C4-2B (cell line): ENCODE measurements around the gene ABHD3.
"Not testable (repeated sequence)": the region's sequence is repeated elsewhere in the genome, so short reads cannot be mapped to it uniquely, and the experiment has no call there.

ENCODE experiments used
- H3K27ac ChIP-seq: fragments of 450-650 bp; 2 replicates; pipeline ENCODE4 v1.5.1; 2017
- CTCF ChIP-seq: fragments of 450-650 bp; conservative IDR thresholded peaks from 2 replicates; pipeline ENCODE4 v1.5.1; 2017; ENCODE audit warnings: mild to moderate bottlenecking
- ZFX ChIP-seq: fragments of 450-650 bp; IDR thresholded peaks from 2 replicates; pipeline ENCODE4 v1.6.1; 2017

ABHD3 gene

GRCh38 chr18:21741562-21742314 lies 37.2 kb upstream of the ABHD3 start:
- H3K27ac ChIP-seq, result peak overlapping the region; percentile 92
- TF ChIP-seq CTCF (0 out of 2 replicates have a peak, but pooled peaks have one; percentile 9), ZFX (no peak)

DNA sequence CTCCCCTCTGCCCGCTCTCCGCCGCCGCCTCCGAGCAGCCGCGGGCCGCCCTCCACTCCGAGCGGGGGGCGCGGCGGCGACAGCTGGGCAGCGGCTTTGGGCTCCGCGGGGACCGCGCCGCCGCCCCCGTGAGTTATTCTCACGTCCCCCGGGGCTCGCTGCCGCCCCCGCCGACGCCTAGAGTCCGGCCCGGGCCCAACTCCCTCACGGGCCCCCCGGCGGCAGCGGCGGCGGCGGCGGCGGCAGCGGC lies 36.7 kb upstream of the ABHD3 start:
- TF ChIP-seq ZFX (peak; percentile 63), CTCF (no peak)
- peak overlapping the region; percentile 92 for H3K27ac ChIP-seq

DNA sequence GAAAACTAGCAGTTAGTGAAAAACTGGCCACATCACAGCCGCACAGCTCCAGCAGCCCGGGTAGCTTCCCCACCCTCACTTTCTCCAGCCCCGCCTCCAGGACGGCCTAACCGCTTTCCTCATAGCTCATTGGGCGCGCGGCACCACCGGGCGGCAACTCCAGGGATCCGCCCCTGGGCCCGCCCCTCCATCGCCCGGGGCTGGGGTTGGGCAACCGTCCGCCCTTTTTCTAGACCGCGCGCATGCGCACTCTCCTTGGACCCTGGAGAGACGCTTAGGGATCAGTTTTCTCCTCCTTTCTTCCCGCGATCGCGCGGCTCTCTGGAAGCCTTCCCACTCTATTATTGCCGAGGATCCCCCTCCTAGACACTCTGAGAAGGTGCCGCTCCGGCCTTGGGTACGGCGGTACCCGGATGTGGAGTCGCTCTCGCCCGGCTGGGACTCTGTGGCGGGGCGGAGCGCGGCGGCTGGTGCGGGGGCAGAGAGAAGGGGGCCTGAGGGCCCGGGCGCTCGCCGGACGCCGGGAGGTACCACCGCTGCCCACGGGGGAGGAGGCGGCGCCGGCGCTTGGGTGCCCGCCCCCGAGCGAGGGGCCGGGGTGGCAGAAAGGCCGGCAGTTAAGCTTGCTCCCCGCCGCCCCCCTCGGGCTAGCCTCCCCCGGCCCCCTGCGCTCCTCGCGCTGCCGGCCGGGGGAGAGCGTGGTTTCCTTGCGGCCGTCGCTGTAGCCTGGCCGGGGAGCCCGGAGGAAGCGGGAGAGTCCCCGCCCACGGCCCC lies 36.2 kb upstream of the ABHD3 start, which contains the start of gene MIB1:
Gene MIB1 (plus strand): TSS at position 255 of the 774 bp plus-strand sequence. CDS start 792 bp downstream, outside the sequence.
- peak within 1 kb of the TSS; percentile 92 for H3K27ac ChIP-seq
- peak; percentile 71 for TF ChIP-seq ZFX
- no peak for TF ChIP-seq CTCF

DNA sequence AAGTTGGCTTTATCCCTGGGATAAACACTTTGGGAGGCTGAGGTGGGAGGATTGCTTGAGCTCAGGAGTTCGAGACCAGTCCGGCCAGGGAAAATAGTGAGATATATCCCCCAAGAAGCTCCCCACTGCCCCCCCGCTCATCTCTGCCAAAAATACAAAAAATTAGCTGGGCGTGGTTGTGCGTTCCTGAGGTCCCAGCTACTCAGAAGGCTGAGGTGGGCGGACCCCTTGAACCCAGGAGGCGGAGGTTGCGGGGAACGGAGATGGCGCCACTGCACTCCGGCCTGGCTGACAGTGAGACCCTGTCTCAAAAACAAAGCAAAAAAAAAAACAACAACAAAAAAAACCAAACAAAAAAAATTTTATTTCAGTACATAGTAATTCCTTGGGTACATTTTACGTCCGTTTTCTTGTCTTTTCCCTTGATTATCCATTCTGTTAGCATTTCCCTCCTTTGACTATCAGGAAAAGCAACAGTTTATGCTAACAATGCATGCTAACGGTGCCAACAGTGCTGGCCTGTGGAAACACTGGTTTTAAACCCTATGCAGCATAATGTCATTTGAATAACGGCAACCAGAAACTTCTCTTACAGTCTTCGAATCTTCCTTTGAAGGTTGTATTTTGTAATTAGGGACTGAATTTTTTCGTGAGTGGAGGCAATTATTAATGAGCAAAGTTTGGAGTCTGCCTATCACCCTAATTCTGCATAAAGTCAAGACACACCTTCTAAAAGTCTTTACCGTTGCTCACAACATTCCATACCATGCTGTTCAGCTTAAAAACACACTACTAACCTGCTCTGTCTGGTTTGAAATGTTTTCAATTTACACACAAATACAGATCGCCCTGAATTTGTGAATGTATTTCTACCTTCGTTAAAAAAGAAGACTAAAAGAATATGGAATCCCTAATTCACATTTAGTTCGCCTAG lies 35.3 kb upstream of the ABHD3 start:
- H3K27ac ChIP-seq, result peak overlapping the region; percentile 92
- TF ChIP-seq CTCF (no peak), ZFX (no peak)

- not testable (repeated sequence) for H3K27ac ChIP-seq
Measured at GRCh38 chr18:21736926-21737325, 32.4 kb upstream of the ABHD3 start.

- no peak for TF ChIP-seq ZFX
- no peak for TF ChIP-seq CTCF
- no peak overlapping the region for H3K27ac ChIP-seq
Measured at GRCh38 chr18:21735452-21736015, 31.0 kb upstream of the ABHD3 start.

GRCh38 chr18:21733011-21733410 lies 28.4 kb upstream of the ABHD3 start:
- TF ChIP-seq CTCF, result no peak
- no peak for TF ChIP-seq ZFX
- no peak overlapping the region for H3K27ac ChIP-seq
